IPS-20b (cell line): ENCODE data around the gene OLFM1.
"Not testable (repeated sequence)": the region's sequence is repeated elsewhere in the genome, so short reads cannot be mapped to it uniquely, and the experiment has no call there.

Experiments used
- H3K27ac ChIP-seq: one replicate; pipeline ENCODE4 v1.5.1; 2013; ENCODE audit warnings: low read length
- H3K27me3 ChIP-seq: 2 replicates; pipeline ENCODE4 v1.6.1; 2013; ENCODE audit warnings: mild to moderate bottlenecking, low read length, inconsistent platforms; ENCODE audit not compliant: insufficient read depth
- H3K36me3 ChIP-seq: 2 replicates; pipeline ENCODE4 v1.6.1; 2013; ENCODE audit warnings: low read depth, mild to moderate bottlenecking, inconsistent platforms, low read length, moderate library complexity; ENCODE audit not compliant: insufficient read depth
- H3K4me1 ChIP-seq: 2 replicates; pipeline ENCODE4 v1.6.1; 2013; ENCODE audit warnings: mild to moderate bottlenecking, control low read depth, inconsistent platforms, low read length, moderate library complexity; ENCODE audit not compliant: insufficient read depth
- H3K4me3 ChIP-seq: 2 replicates; pipeline ENCODE4 v1.5.1; 2013; ENCODE audit warnings: mild to moderate bottlenecking, low read length, inconsistent platforms
- H3K9ac ChIP-seq: 2 replicates; pipeline ENCODE4 v1.6.1; 2013; ENCODE audit warnings: low read depth, mild to moderate bottlenecking, inconsistent platforms, low read length, moderate library complexity
- H3K9me3 ChIP-seq: 2 replicates; pipeline ENCODE4 v1.6.1; 2013; ENCODE audit warnings: mild to moderate bottlenecking, low read depth, low read length, inconsistent platforms; ENCODE audit not compliant: insufficient read depth

The OLFM1 gene

GRCh38 chr9:135146241-135146640 lies 58.8 kb downstream of the OLFM1 start:
- Histone ChIP-seq H3K9ac (no peak overlapping the region), H3K27ac (no peak overlapping the region), H3K27me3 (no peaks in the 10 kb centered on the region; the same call in 1 of the 2 replicates), H3K36me3 (no peaks in the 10 kb centered on the region), H3K4me3 (no peak overlapping the region), H3K9me3 (peaks cover 6% of the 10 kb centered on the region; the same call in 1 of the 2 replicates), H3K4me1 (no peaks in the 10 kb centered on the region)

GRCh38 chr9:135146766-135147473 lies 59.5 kb downstream of the OLFM1 start:
- H3K9ac ChIP-seq: no peak overlapping the region
- no peak overlapping the region for H3K27ac ChIP-seq
- no peaks in the 10 kb centered on the region; the same call in 1 of the 2 replicates for H3K27me3 ChIP-seq
- no peaks in the 10 kb centered on the region; the same call in 1 of the 2 replicates for H3K4me1 ChIP-seq
- no peak overlapping the region for H3K4me3 ChIP-seq
- peaks cover 6% of the 10 kb centered on the region; the same call in 1 of the 2 replicates for H3K9me3 ChIP-seq
- H3K36me3 ChIP-seq: no peaks in the 10 kb centered on the region

- Histone ChIP-seq H3K9me3 (peaks cover 6% of the 10 kb centered on the region; the same call in 1 of the 2 replicates), H3K4me3 (no peak overlapping the region), H3K27me3 (no peaks in the 10 kb centered on the region; the same call in 1 of the 2 replicates), H3K27ac (no peak overlapping the region), H3K36me3 (no peaks in the 10 kb centered on the region), H3K4me1 (peaks cover 5% of the 10 kb centered on the region; the same call in 1 of the 2 replicates), H3K9ac (no peak overlapping the region)
These were observed 60.0 kb downstream of the OLFM1 start for GRCh38 chr9:135147474-135147805.

GRCh38 chr9:135147938-135148337 lies 60.5 kb downstream of the OLFM1 start:
- no peak overlapping the region for H3K4me3 ChIP-seq
- H3K9ac ChIP-seq: no peak overlapping the region
- H3K4me1 ChIP-seq: peaks cover 5% of the 10 kb centered on the region; the same call in 1 of the 2 replicates
- no peaks in the 10 kb centered on the region for H3K36me3 ChIP-seq
- H3K27me3 ChIP-seq: no peaks in the 10 kb centered on the region; the same call in 1 of the 2 replicates
- H3K9me3 ChIP-seq: peaks cover 6% of the 10 kb centered on the region; the same call in 1 of the 2 replicates
- no peak overlapping the region for H3K27ac ChIP-seq

- H3K4me3 ChIP-seq: no peak overlapping the region
- H3K36me3 ChIP-seq: no peaks in the 10 kb centered on the region
- H3K9me3 ChIP-seq: peaks cover 6% of the 10 kb centered on the region; the same call in 1 of the 2 replicates
- no peaks in the 10 kb centered on the region; the same call in 1 of the 2 replicates for H3K27me3 ChIP-seq
- H3K4me1 ChIP-seq: peaks cover 5% of the 10 kb centered on the region; the same call in 1 of the 2 replicates
- no peak overlapping the region for H3K27ac ChIP-seq
- H3K9ac ChIP-seq: no peak overlapping the region
These were observed 60.9 kb downstream of the OLFM1 start for GRCh38 chr9:135148386-135148785.

GRCh38 chr9:135149901-135150300 lies 62.4 kb downstream of the OLFM1 start:
- H3K4me3 ChIP-seq, H3K9ac ChIP-seq, H3K9me3 ChIP-seq, H3K36me3 ChIP-seq, H3K27ac ChIP-seq, H3K27me3 ChIP-seq, H3K4me1 ChIP-seq: not testable (repeated sequence)

GRCh38 chr9:135150981-135151380 lies 63.5 kb downstream of the OLFM1 start:
- Histone ChIP-seq H3K9ac (no peak overlapping the region), H3K4me3 (no peak overlapping the region), H3K27me3 (no peaks in the 10 kb centered on the region; the same call in 1 of the 2 replicates), H3K9me3 (peaks cover 6% of the 10 kb centered on the region; the same call in 1 of the 2 replicates), H3K27ac (no peak overlapping the region), H3K36me3 (no peaks in the 10 kb centered on the region), H3K4me1 (peaks cover 5% of the 10 kb centered on the region; the same call in 1 of the 2 replicates)

GRCh38 chr9:135151757-135152613 lies 64.5 kb downstream of the OLFM1 start:
- Histone ChIP-seq H3K4me3 (no peak overlapping the region), H3K9me3 (peaks cover 6% of the 10 kb centered on the region; the same call in 1 of the 2 replicates), H3K4me1 (peaks cover 5% of the 10 kb centered on the region; the same call in 1 of the 2 replicates), H3K9ac (no peak overlapping the region), H3K27ac (no peak overlapping the region), H3K36me3 (no peaks in the 10 kb centered on the region), H3K27me3 (no peaks in the 10 kb centered on the region)

GRCh38 chr9:135152614-135153334 lies 65.3 kb downstream of the OLFM1 start:
- Histone ChIP-seq H3K9me3 (peaks cover 6% of the 10 kb centered on the region; the same call in 1 of the 2 replicates), H3K27me3 (no peaks in the 10 kb centered on the region), H3K27ac (no peak overlapping the region), H3K9ac (no peak overlapping the region), H3K4me1 (peaks cover 5% of the 10 kb centered on the region; the same call in 1 of the 2 replicates), H3K4me3 (no peak overlapping the region), H3K36me3 (no peaks in the 10 kb centered on the region)

- Histone ChIP-seq H3K27me3 (peaks cover 8% of the 10 kb centered on the region; the same call in 1 of the 2 replicates), H3K9me3 (peaks cover 6% of the 10 kb centered on the region; the same call in 1 of the 2 replicates), H3K27ac (no peak overlapping the region), H3K36me3 (no peaks in the 10 kb centered on the region), H3K4me1 (peaks cover 5% of the 10 kb centered on the region; the same call in 1 of the 2 replicates), H3K4me3 (no peak overlapping the region), H3K9ac (no peak overlapping the region)
These were observed 66.7 kb downstream of the OLFM1 start for GRCh38 chr9:135154050-135154615.

GRCh38 chr9:135155396-135155795 lies 67.9 kb downstream of the OLFM1 start:
- H3K4me1 ChIP-seq: peaks cover 5% of the 10 kb centered on the region; the same call in 1 of the 2 replicates
- H3K27me3 ChIP-seq: peaks cover 8% of the 10 kb centered on the region; the same call in 1 of the 2 replicates
- peaks cover 4% of the 10 kb centered on the region; the same call in 1 of the 2 replicates for H3K9me3 ChIP-seq
- H3K4me3 ChIP-seq: no peak overlapping the region
- no peaks in the 10 kb centered on the region for H3K36me3 ChIP-seq
- no peak overlapping the region for H3K9ac ChIP-seq
- H3K27ac ChIP-seq: no peak overlapping the region
